ENCODE results near the gene OR2L13. TPM values are rescaled to one million over a fixed set of nuclear protein-coding genes. Genes with fewer than 3 reads are reported as not detected.
"Not testable (repeated sequence)": the region's sequence is repeated elsewhere in the genome, so short reads cannot be mapped to it uniquely, and the experiment has no call there.

OR2L13 gene
- not detected in 2 replicates for total RNA-seq

GRCh38 chr1:248094884-248095283, at the start of gene OR2L13:
Gene OR2L13 (plus strand): TSS chr1:248095184. CDS start chr1:248099376, 4,192 bp downstream.
- intact Hi-C loops (cut with micrococcal nuclease): no loop called here

GRCh38 chr1:248045209-248045608, 49.8 kb upstream of the OR2L13 start:
- intact Hi-C loops (cut with micrococcal nuclease): no loop called here

GRCh38 chr1:248046536-248046935, 48.4 kb upstream of the OR2L13 start, which contains the start of gene OR2L3:
Gene OR2L3 (plus strand): TSS chr1:248046836. CDS start chr1:248060682, 13,846 bp downstream.
- intact Hi-C loops (cut with micrococcal nuclease): no loop called here

- intact Hi-C loops (cut with micrococcal nuclease): no loop called here
Observed at GRCh38 chr1:248047008-248047407, 48.0 kb upstream of the OR2L13 start.

GRCh38 chr1:248054671-248055070, 40.3 kb upstream of the OR2L13 start:
- intact Hi-C loops (cut with micrococcal nuclease): no loop called here

GRCh38 chr1:248055261-248055660, 39.7 kb upstream of the OR2L13 start:
- intact Hi-C loops (cut with micrococcal nuclease): no loop called here

- intact Hi-C loops (cut with micrococcal nuclease): no loop called here
Observed at GRCh38 chr1:248065071-248065470, 29.9 kb upstream of the OR2L13 start.

- intact Hi-C loops (cut with micrococcal nuclease): no loop called here
Observed at GRCh38 chr1:248065604-248066003, 29.4 kb upstream of the OR2L13 start.

- intact Hi-C loops (cut with micrococcal nuclease): not testable (repeated sequence)
Observed at GRCh38 chr1:248083864-248084263, 11.1 kb upstream of the OR2L13 start.

- intact Hi-C loops (cut with micrococcal nuclease): no loop called here
Observed at GRCh38 chr1:248098529-248098928, 3.5 kb downstream of the OR2L13 start.

GRCh38 chr1:248102847-248103246, 7.9 kb downstream of the OR2L13 start:
- intact Hi-C loops (cut with micrococcal nuclease): loop anchor here (2.0 kb wide), 1 partner anchor 166 kb away; no protein-coding TSS in a partner anchor

- intact Hi-C loops (cut with micrococcal nuclease): no loop called here
Observed at GRCh38 chr1:248111157-248111556, 16.2 kb downstream of the OR2L13 start.

GRCh38 chr1:248114890-248115289, 19.9 kb downstream of the OR2L13 start:
- intact Hi-C loops (cut with micrococcal nuclease): no loop called here

GRCh38 chr1:248127653-248128052, 32.7 kb downstream of the OR2L13 start:
- intact Hi-C loops (cut with micrococcal nuclease): no loop called here

- intact Hi-C loops (cut with micrococcal nuclease): no loop called here
Observed at GRCh38 chr1:248136811-248137210, 41.8 kb downstream of the OR2L13 start.

- intact Hi-C loops (cut with micrococcal nuclease): no loop called here
Observed at GRCh38 chr1:248140846-248141245, 45.9 kb downstream of the OR2L13 start.

GRCh38 chr1:248143311-248143710, 48.3 kb downstream of the OR2L13 start:
- intact Hi-C loops (cut with micrococcal nuclease): no loop called here

GRCh38 chr1:248144513-248145198, 49.7 kb downstream of the OR2L13 start, which contains the start of gene OR2M5:
Gene OR2M5 (plus strand): TSS chr1:248145148. CDS start chr1:248145148, 0 bp downstream.
- intact Hi-C loops (cut with micrococcal nuclease): no loop called here

Other genes with a start within 250 kb of the OR2L13 start
- 0.61 TPM in 2 replicates for gene TRIM58, start 238.0 kb upstream of the OR2L13 start, total RNA-seq
- not detected in 2 replicates for gene OR2W3, start 199.6 kb upstream of the OR2L13 start, total RNA-seq
- gene OR2T8, start 174.9 kb upstream of the OR2L13 start, total RNA-seq: not detected in 2 replicates
- not detected in 2 replicates for gene OR2AJ1, start 170.3 kb upstream of the OR2L13 start, total RNA-seq
- gene OR2L8, start 146.3 kb upstream of the OR2L13 start, total RNA-seq: 0.34 TPM in 1 of 2 replicates, not detected in the other
- 0.20 TPM in 1 of 2 replicates, not detected in the other for gene OR2AK2, start 130.0 kb upstream of the OR2L13 start, total RNA-seq
- gene OR2L5, start 81.5 kb upstream of the OR2L13 start, total RNA-seq: not detected in 2 replicates
- 0.07 and 0.10 TPM in 2 replicates for gene OR2L2, start 65.1 kb upstream of the OR2L13 start, total RNA-seq
- not detected in 2 replicates for gene OR2L3, start 48.3 kb upstream of the OR2L13 start, total RNA-seq
- not detected in 2 replicates for gene OR2M5, start 50.0 kb downstream of the OR2L13 start, total RNA-seq
- gene OR2M2, start 79.6 kb downstream of the OR2L13 start, total RNA-seq: not detected in 2 replicates
- gene OR2M3, start 102.1 kb downstream of the OR2L13 start, total RNA-seq: not detected in 2 replicates
- not detected in 2 replicates for gene OR2M4, start 136.2 kb downstream of the OR2L13 start, total RNA-seq
- not detected in 2 replicates for gene OR2T33, start 182.8 kb downstream of the OR2L13 start, total RNA-seq
- not detected in 2 replicates for gene OR2T12, start 208.2 kb downstream of the OR2L13 start, total RNA-seq
- not detected in 2 replicates for gene OR2M7, start 229.4 kb downstream of the OR2L13 start, total RNA-seq